ENCODE results near the gene DBNDD2.

DBNDD2 gene

GRCh38 chr20:45370571-45371160 lies 37.4 kb upstream of the DBNDD2 start:
- DNase-seq (ENCODE audit: insufficient read length, low spot score) (no peak), FAIRE-seq (no peak)
- TF ChIP-seq POLR2A (IDR thresholded peaks at IDR 0.05; ENCODE audit: low read depth, low read length), result no peak

- FAIRE-seq (no peak), DNase-seq (ENCODE audit: insufficient read length, low spot score) (no peak)
- TF ChIP-seq POLR2A (IDR thresholded peaks at IDR 0.05; ENCODE audit: low read depth, low read length), result no peak
Observed at GRCh38 chr20:45372241-45372640, 35.8 kb upstream of the DBNDD2 start.

GRCh38 chr20:45372646-45373352 lies 35.3 kb upstream of the DBNDD2 start:
- DNase-seq (ENCODE audit: insufficient read length, low spot score) (no peak), FAIRE-seq (no peak)
- no peak for TF ChIP-seq POLR2A (IDR thresholded peaks at IDR 0.05; ENCODE audit: low read depth, low read length)

GRCh38 chr20:45373353-45374100 lies 34.6 kb upstream of the DBNDD2 start:
- DNase-seq (ENCODE audit: insufficient read length, low spot score) (peak; percentile 42), FAIRE-seq (no peak)
- TF ChIP-seq POLR2A (IDR thresholded peaks at IDR 0.05; ENCODE audit: low read depth, low read length), result no peak

- FAIRE-seq (no peak), DNase-seq (ENCODE audit: insufficient read length, low spot score) (no peak)
- no peak for TF ChIP-seq POLR2A (IDR thresholded peaks at IDR 0.05; ENCODE audit: low read depth, low read length)
Observed at GRCh38 chr20:45374101-45374467, 34.0 kb upstream of the DBNDD2 start.

- DNase-seq (ENCODE audit: insufficient read length, low spot score) (no peak), FAIRE-seq (no peak)
- TF ChIP-seq POLR2A (IDR thresholded peaks at IDR 0.05; ENCODE audit: low read depth, low read length), result no peak
Observed at GRCh38 chr20:45374966-45375365, 33.1 kb upstream of the DBNDD2 start.

- FAIRE-seq, result no peak
- no peak for TF ChIP-seq POLR2A (IDR thresholded peaks at IDR 0.05; ENCODE audit: low read depth, low read length)
- DNase-seq (ENCODE audit: insufficient read length, low spot score), result no peak
Observed at GRCh38 chr20:45377269-45377668, 30.8 kb upstream of the DBNDD2 start.

- FAIRE-seq (no peak), DNase-seq (ENCODE audit: insufficient read length, low spot score) (no peak)
- no peak for TF ChIP-seq POLR2A (IDR thresholded peaks at IDR 0.05; ENCODE audit: low read depth, low read length)
Observed at GRCh38 chr20:45378191-45378590, 29.9 kb upstream of the DBNDD2 start, which contains the start of gene TP53TG5. TSS of gene TP53TG5 (minus strand) at chr20:45378325. CDS start at chr20:45378236, 89 bp downstream.

- TF ChIP-seq POLR2A (IDR thresholded peaks at IDR 0.05; ENCODE audit: low read depth, low read length), result no peak
- FAIRE-seq (no peak), DNase-seq (ENCODE audit: insufficient read length, low spot score) (no peak)
Observed at GRCh38 chr20:45387274-45387673, 20.8 kb upstream of the DBNDD2 start.

GRCh38 chr20:45390931-45391330 lies 17.2 kb upstream of the DBNDD2 start:
- TF ChIP-seq POLR2A (IDR thresholded peaks at IDR 0.05; ENCODE audit: low read depth, low read length), result no peak
- DNase-seq (ENCODE audit: insufficient read length, low spot score) (no peak), FAIRE-seq (no peak)

- FAIRE-seq (no peak), DNase-seq (ENCODE audit: insufficient read length, low spot score) (no peak)
- TF ChIP-seq POLR2A (IDR thresholded peaks at IDR 0.05; ENCODE audit: low read depth, low read length), result no peak
Observed at GRCh38 chr20:45391559-45391958, 16.5 kb upstream of the DBNDD2 start.

GRCh38 chr20:45392733-45393132 lies 15.4 kb upstream of the DBNDD2 start:
- DNase-seq (ENCODE audit: insufficient read length, low spot score) (no peak), FAIRE-seq (no peak)
- TF ChIP-seq POLR2A (IDR thresholded peaks at IDR 0.05; ENCODE audit: low read depth, low read length), result no peak

GRCh38 chr20:45394221-45395113 lies 13.6 kb upstream of the DBNDD2 start:
- FAIRE-seq, result no peak
- TF ChIP-seq POLR2A (IDR thresholded peaks at IDR 0.05; ENCODE audit: low read depth, low read length), result no peak
- no peak for DNase-seq (ENCODE audit: insufficient read length, low spot score)

- 0 out of 2 replicates have a peak, but pooled peaks have one; percentile 3 for TF ChIP-seq POLR2A (IDR thresholded peaks at IDR 0.05; ENCODE audit: low read depth, low read length)
- DNase-seq (ENCODE audit: insufficient read length, low spot score), result no peak
- no peak for FAIRE-seq
Observed at GRCh38 chr20:45395114-45395415, 13.0 kb upstream of the DBNDD2 start.

Measured in H54 (cell line).